Bronchial epithelial cell (primary cell): ENCODE measurements around the gene PTGES3L. TPM values are rescaled to one million over a fixed set of nuclear protein-coding genes. Genes with fewer than 3 reads are reported as not detected.
A peak's percentile ranks its signal among the peaks of the same experiment; 100 is the strongest.

Experiments used
- DNase-seq: peaks from one replicate; pipeline ENCODE4 v3.0.0-alpha.2; 2010; ENCODE audit warnings: low read depth
- FAIRE-seq: peaks from 2 replicates; lab custom pipeline; 2011; peaks lifted over from hg19 to GRCh38; lab: Jason Lieb, UNC
- H3K27me3 ChIP-seq: 2 replicates; pipeline ENCODE4 v1.5.1; 2011; ENCODE audit warnings: low read length; ENCODE audit not compliant: control insufficient read depth, insufficient read depth
- H3K36me3 ChIP-seq: 2 replicates; pipeline ENCODE4 v1.5.1; 2011; ENCODE audit warnings: low read length; ENCODE audit not compliant: control insufficient read depth, insufficient read depth
- H3K4me3 ChIP-seq: 2 replicates; pipeline ENCODE4 v1.5.1; 2011; ENCODE audit warnings: mild to moderate bottlenecking, low read depth, low read length, control low read depth
- CTCF ChIP-seq: IDR thresholded peaks from 2 replicates; pipeline ENCODE4 v1.5.1; 2011; ENCODE audit warnings: mild to moderate bottlenecking, moderate library complexity, low read length, control low read depth, inconsistent platforms; ENCODE audit not compliant: insufficient read depth, severe bottlenecking
- total RNA-seq: library from RNA; depleted of rRNA; stranded (reverse); fragments of >200 nt; gene quantifications from 2 replicates; pipeline ENCODE4 v1.2.1, GENCODE V29; 2014

The PTGES3L gene
- total RNA-seq, 1 donor from 2014 or later = under 0.01 TPM

DNA sequence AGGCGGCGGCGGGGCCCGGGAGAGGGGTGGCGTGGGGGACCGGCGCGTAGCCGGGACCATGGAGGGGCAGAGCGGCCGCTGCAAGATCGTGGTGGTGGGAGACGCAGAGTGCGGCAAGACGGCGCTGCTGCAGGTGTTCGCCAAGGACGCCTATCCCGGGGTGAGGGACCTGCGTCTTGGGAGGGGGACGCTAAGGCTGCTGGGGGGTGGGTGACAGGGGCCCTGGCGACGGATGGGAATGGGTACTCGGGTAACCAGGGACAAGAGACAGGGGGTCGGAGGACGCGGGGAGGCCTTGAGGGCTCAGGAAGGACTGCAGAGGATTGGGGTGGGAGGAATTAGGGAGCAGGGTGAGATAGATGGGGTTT is 45.4 kb upstream of the PTGES3L start:
- DNase-seq (no peak), FAIRE-seq (no peak)
- peak overlapping the region; percentile 19 for H3K4me3 ChIP-seq
- no peaks in the 10 kb centered on the region for H3K27me3 ChIP-seq
- no peaks in the 10 kb centered on the region for H3K36me3 ChIP-seq
- no peak for TF ChIP-seq CTCF

DNA sequence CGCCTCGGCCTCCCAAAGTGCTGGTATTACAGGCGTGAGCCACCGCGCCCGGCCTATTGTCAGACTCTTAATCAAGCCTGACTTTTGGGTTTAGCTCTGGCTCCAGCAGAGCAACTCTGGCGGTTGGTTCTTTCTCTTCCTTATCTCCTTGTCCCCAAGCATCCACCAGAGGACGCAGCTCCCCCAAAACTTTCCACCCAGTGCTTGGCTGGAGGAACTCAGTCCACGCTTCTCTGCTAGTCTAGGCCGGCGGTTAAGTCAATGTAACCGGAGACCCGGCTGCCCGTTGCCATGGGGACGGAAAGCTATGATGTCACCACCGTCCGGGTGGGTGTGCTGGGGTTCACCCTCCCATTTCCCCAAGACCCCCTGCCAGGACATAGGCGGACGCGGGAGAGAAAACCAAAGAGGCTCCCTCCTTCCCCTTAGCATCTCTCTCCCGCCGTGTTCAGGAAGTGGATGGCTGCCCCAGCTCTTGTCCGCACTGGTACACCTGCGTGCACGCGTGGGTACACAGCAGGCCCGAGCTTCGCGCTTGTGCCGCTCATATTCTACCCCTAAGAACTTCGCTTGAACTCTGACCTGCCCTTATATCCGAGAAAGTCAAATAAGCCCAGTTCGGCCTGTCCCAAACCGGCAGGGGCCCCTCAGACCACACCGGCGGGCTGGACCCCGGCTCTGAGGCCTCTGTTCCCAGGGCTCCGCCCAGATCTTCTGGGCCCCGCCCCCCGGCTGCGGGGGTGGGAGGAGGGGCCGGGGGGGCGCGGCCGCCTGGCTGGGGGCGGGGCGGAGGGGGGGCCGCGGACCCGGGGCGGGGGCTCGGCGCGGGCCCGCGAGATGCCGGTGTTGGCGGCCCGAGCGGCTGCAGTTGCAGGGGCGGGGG is 44.8 kb upstream of the PTGES3L start, which contains the start of gene RND2:
Gene RND2 (plus strand): TSS at position 825 of the 883 bp plus-strand sequence. CDS start 117 bp downstream, outside the sequence.
- FAIRE-seq (no peak), DNase-seq (peak; percentile 80)
- TF ChIP-seq CTCF = peak; percentile 77
- peak within 1 kb of the TSS; percentile 49 for H3K4me3 ChIP-seq
- H3K36me3 ChIP-seq = no peaks in the 10 kb centered on the region
- no peaks in the 10 kb centered on the region for H3K27me3 ChIP-seq

- Histone ChIP-seq H3K27me3 (no peaks in the 10 kb centered on the region), H3K4me3 (peak within 1 kb of the TSS; percentile 84), H3K36me3 (peaks cover 7% of the 10 kb centered on the region)
- no peak for TF ChIP-seq CTCF
- DNase-seq (peak; percentile 60), FAIRE-seq (no peak)
Measured at GRCh38 chr17:43021741-43022512, 42.0 kb upstream of the PTGES3L start, which contains the start of gene VAT1. TSS of gene VAT1 (minus strand) at chr17:43022385. CDS start at chr17:43022322, 63 bp downstream.

DNA sequence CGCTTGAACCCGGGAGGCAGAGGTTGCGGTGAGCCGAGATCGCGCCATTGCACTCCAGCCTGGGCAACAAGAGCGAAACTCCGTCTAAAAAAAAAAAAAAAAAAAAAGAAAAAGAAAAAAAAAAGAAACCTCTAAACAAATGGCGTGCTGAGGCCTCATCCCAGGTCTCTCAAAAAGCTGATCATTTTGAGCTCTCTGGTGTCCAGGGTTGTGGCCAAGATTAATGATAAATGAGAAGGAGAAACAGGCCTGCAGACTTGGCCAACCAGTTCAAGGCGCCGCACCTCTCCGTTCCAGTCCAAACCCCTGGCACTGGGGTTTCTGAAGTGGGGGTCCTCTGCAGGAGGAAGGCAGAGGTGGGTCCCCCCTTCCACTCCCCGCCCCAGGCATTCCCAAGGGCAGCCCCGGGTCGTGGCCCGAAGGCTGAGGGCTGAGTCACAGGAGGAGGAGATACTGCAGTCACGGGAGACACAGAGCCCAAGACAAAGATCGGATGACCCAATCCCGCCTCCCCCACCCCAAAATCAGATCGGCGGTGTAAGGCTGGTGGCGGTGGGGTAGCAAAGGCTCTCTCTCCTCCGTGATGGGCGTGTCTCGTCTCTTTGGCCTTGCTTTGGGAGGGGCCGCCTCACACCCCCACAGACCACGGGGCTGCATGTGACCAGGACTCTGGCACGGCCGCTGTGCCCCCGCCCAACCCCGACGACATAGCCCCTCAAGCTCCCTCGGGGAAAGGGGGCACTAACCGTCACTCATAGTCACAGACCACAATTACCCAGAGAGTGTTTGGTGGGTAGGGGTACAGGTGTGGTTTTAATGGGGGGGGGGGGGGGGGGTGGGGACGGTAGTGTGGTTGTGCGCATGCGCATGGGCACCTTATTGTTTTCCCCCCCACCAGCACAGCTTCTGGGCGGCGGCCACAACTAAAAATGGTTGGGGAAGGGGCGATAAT is 41.2 kb upstream of the PTGES3L start:
- Histone ChIP-seq H3K36me3 (peaks cover 11% of the 10 kb centered on the region), H3K4me3 (peak overlapping the region; percentile 84), H3K27me3 (no peaks in the 10 kb centered on the region)
- DNase-seq = peak; percentile 38
- TF ChIP-seq CTCF = no peak
- FAIRE-seq = no peak

DNA sequence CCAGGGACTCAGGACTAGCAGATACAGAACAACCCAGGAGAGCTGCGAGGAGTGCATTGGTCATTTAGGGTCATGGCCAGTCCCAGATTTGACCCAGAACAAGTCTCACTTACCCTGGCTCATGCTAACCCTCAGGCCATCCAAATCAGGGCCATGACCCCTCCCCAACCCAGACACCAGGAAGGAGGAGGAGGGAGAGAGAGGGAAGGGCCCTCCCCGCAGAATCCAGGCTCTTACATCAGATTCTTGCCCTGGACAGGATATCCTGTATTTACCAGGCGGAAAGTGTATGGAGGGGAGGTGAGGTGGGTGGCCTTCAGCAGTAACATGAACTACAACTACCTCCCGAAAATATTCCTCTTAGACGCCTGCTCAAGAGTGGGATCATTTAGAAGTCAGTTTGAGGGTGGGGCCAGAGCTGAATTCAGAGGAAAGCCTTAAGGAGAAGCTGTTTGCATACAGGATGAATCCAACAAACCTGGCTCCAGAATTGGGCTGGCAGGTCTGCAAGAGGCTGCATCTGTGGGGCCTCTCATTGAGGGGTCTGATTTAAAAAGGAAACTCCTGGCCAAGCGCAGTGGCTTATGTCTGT is 40.2 kb upstream of the PTGES3L start:
- Histone ChIP-seq H3K4me3 (no peak overlapping the region), H3K36me3 (peaks cover 17% of the 10 kb centered on the region), H3K27me3 (no peaks in the 10 kb centered on the region)
- no peak for DNase-seq
- FAIRE-seq = peak; percentile 7
- no peak for TF ChIP-seq CTCF
